BLaER1 treated with 17β-estradiol and CSF1 and Interleukin-3, amounts not matched to agents 10 nM and 100 nM (cell line): Measurements from ENCODE around the gene ACOT13.

ENCODE experiments used
- H3K27ac ChIP-seq, 11 experiments: shearing (Covaris generic); formaldehyde crosslinking; 2 replicates each; pipeline ENCODE4 v1.8.1; 2022
- H3K27me3 ChIP-seq, 11 experiments: shearing (Covaris generic); formaldehyde crosslinking; 2 replicates each; pipeline ENCODE4 v1.8.1; 2022
- H3K36me3 ChIP-seq, 11 experiments: shearing (Covaris generic); formaldehyde crosslinking; 2 replicates each; pipeline ENCODE4 v1.8.1; 2022
- H3K4me1 ChIP-seq, 10 experiments: shearing (Covaris generic); formaldehyde crosslinking; 2 replicates each; pipeline ENCODE4 v1.8.1; 2022
- H3K4me2 ChIP-seq, 11 experiments: shearing (Covaris generic); formaldehyde crosslinking; 2 replicates each; pipeline ENCODE4 v1.8.1; 2022
- H3K4me3 ChIP-seq, 10 experiments: shearing (Covaris generic); formaldehyde crosslinking; 2 replicates each; pipeline ENCODE4 v1.8.1; 2022
- H3K9ac ChIP-seq, 11 experiments: shearing (Covaris generic); formaldehyde crosslinking; 2 replicates each; pipeline ENCODE4 v1.8.1; 2022
- H3K9me3 ChIP-seq, 11 experiments: shearing (Covaris generic); formaldehyde crosslinking; replicated peaks in 1 of 11; 2 replicates each; pipeline ENCODE4 v1.8.1; 2022
- H4K20me1 ChIP-seq, 11 experiments: shearing (Covaris generic); formaldehyde crosslinking; 2 replicates each; pipeline ENCODE4 v1.8.1; 2022
- Cebpa-rat ChIP-seq, 11 experiments: shearing (Covaris generic); IDR thresholded peaks; 2 replicates each; pipeline ENCODE4 v1.8.1; 2022

The ACOT13 gene

GRCh38 chr6:24683297-24684296, 16.7 kb downstream of the ACOT13 start:
- H4K20me1 ChIP-seq: no peaks in the 10 kb centered on the region
- no peak for TF ChIP-seq Cebpa-rat (IDR thresholded peaks at IDR 0.05)
- peaks cover 7 to 38% (median 13%) of the 10 kb centered on the region in 11 experiments; a peak in 20 of 22 replicates for H3K36me3 ChIP-seq
- H3K27ac ChIP-seq: no peak overlapping the region
- no peak overlapping the region for H3K4me2 ChIP-seq
- no peaks in the 10 kb centered on the region for H3K27me3 ChIP-seq
- H3K4me3 ChIP-seq: no peak overlapping the region
- H3K9me3 ChIP-seq: peaks cover 5 to 31% (median 12%) of the 10 kb centered on the region in 11 experiments; a peak in 12 of 22 replicates
- no peaks in the 10 kb centered on the region for H3K4me1 ChIP-seq
- H3K9ac ChIP-seq: no peak overlapping the region

DNA sequence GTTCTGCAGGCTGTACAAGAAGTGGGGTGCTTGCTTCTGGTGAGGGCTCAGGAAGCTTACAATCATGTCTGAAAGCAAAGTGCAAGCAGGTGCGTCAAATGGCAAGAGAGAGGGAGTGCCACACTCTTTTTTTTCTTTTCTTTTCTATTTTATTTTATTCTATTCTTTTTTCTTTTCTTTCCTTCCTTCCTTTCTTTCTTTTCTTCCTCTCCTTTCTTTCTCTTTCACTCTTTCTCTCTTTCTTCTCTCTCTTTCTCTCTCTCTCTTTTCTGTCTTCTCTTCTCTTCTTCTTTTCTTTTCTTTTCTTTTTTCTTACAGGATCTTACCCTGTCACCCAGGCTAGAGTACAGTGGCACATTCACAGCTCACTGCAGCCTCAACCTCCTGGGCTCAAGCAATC, 19.5 kb downstream of the ACOT13 start:
- H3K4me3 ChIP-seq: no peak overlapping the region
- no peaks in the 10 kb centered on the region for H4K20me1 ChIP-seq
- no peaks in the 10 kb centered on the region for H3K27me3 ChIP-seq
- H3K27ac ChIP-seq: no peak overlapping the region
- H3K4me1 ChIP-seq: no peaks in the 10 kb centered on the region
- H3K9me3 ChIP-seq: peaks cover 0 to 11% (median 7%) of the 10 kb centered on the region in 11 experiments; a peak in 10 of 22 replicates
- no peak overlapping the region for H3K4me2 ChIP-seq
- H3K36me3 ChIP-seq: peaks cover 6 to 26% (median 12%) of the 10 kb centered on the region in 11 experiments; a peak in 20 of 22 replicates
- no peak for TF ChIP-seq Cebpa-rat (IDR thresholded peaks at IDR 0.05)
- no peak overlapping the region for H3K9ac ChIP-seq

GRCh38 chr6:24686946-24687345, 20.1 kb downstream of the ACOT13 start:
- Histone ChIP-seq H3K9me3 (peaks cover 0 to 6% (median 2%) of the 10 kb centered on the region in 11 experiments; a peak in 9 of 22 replicates), H3K4me1 (no peaks in the 10 kb centered on the region), H4K20me1 (no peaks in the 10 kb centered on the region), H3K4me2 (no peak overlapping the region), H3K9ac (no peak overlapping the region), H3K4me3 (no peak overlapping the region), H3K27ac (no peak overlapping the region), H3K36me3 (peaks cover under 1 to 21% (median 7%) of the 10 kb centered on the region in 11 experiments; a peak in 18 of 22 replicates), H3K27me3 (no peaks in the 10 kb centered on the region)
- no peak for TF ChIP-seq Cebpa-rat (IDR thresholded peaks at IDR 0.05)

DNA sequence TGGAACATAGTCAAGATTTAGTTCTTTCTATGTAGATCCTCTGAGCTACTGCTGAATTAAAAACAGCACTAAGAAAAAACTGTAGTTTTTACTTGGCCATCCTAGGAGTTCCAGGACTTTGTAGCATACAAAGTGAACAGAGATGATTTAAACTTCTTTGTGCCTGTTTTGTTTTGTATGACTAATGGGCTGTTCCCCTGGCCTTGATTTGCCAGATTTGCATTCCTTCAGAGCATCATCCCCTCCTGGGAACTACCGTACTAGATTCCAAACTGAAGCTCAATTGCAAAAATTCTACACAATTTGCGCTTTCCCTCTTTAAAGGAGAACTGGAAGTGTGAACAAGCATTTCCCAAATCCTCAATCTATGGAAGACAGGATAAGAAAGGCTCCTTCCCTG, 23.1 kb downstream of the ACOT13 start:
- H3K27me3 ChIP-seq: no peaks in the 10 kb centered on the region
- no peaks in the 10 kb centered on the region for H3K4me1 ChIP-seq
- no peaks in the 10 kb centered on the region for H4K20me1 ChIP-seq
- H3K9me3 ChIP-seq: no peaks in the 10 kb centered on the region
- TF ChIP-seq Cebpa-rat (IDR thresholded peaks at IDR 0.05): no peak
- H3K9ac ChIP-seq: no peak overlapping the region
- H3K36me3 ChIP-seq: peaks cover 0 to 18% (median 7%) of the 10 kb centered on the region in 11 experiments; a peak in 10 of 22 replicates
- H3K4me2 ChIP-seq: no peak overlapping the region
- H3K4me3 ChIP-seq: no peak overlapping the region
- H3K27ac ChIP-seq: no peak overlapping the region

- Histone ChIP-seq H3K4me3 (no peak overlapping the region), H3K27me3 (no peaks in the 10 kb centered on the region), H3K9me3 (no peaks in the 10 kb centered on the region), H3K9ac (no peak overlapping the region), H3K4me1 (no peaks in the 10 kb centered on the region), H4K20me1 (no peaks in the 10 kb centered on the region), H3K27ac (no peak overlapping the region), H3K36me3 (peaks cover 0 to 18% (median 7%) of the 10 kb centered on the region in 11 experiments; a peak in 10 of 22 replicates), H3K4me2 (no peak overlapping the region)
- TF ChIP-seq Cebpa-rat (IDR thresholded peaks at IDR 0.05): no peak
These were observed 23.7 kb downstream of the ACOT13 start for GRCh38 chr6:24690593-24690992.

- peaks cover 0 to 18% (median 7%) of the 10 kb centered on the region in 11 experiments; a peak in 10 of 22 replicates for H3K36me3 ChIP-seq
- no peak for TF ChIP-seq Cebpa-rat (IDR thresholded peaks at IDR 0.05)
- no peak overlapping the region for H3K27ac ChIP-seq
- no peak overlapping the region for H3K4me2 ChIP-seq
- H3K4me1 ChIP-seq: no peaks in the 10 kb centered on the region
- no peaks in the 10 kb centered on the region for H3K9me3 ChIP-seq
- H3K4me3 ChIP-seq: no peak overlapping the region
- H4K20me1 ChIP-seq: no peaks in the 10 kb centered on the region
- no peaks in the 10 kb centered on the region for H3K27me3 ChIP-seq
- H3K9ac ChIP-seq: no peak overlapping the region
These were observed 24.7 kb downstream of the ACOT13 start for GRCh38 chr6:24691550-24691949.

GRCh38 chr6:24692003-24692402, 25.1 kb downstream of the ACOT13 start:
- Histone ChIP-seq H3K9me3 (no peaks in the 10 kb centered on the region), H3K4me2 (no peak overlapping the region), H3K36me3 (peaks cover 0 to 18% (median 7%) of the 10 kb centered on the region in 11 experiments; a peak in 10 of 22 replicates), H3K27ac (no peak overlapping the region), H3K4me3 (no peak overlapping the region), H3K4me1 (no peaks in the 10 kb centered on the region), H4K20me1 (no peaks in the 10 kb centered on the region), H3K9ac (no peak overlapping the region), H3K27me3 (no peaks in the 10 kb centered on the region)
- TF ChIP-seq Cebpa-rat (IDR thresholded peaks at IDR 0.05): no peak

DNA sequence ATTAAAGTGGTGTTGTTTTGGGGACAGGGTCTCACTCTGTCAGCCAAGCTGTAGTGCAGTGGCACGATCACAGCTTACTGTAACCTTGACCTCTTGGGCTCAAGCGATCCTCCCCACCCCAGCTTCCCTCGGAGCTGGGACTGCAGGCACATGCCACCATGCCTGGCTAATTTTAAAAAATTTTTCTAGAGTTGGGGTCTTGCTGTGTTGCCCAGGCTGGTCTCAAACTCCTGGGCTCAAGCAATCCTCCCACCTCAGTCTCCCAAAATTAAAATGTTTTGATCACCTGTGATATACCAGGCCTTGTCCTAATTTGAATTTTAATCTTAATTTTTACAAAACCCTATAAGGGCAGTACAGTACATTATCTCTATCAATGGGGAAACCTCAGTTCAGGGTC, 25.5 kb downstream of the ACOT13 start:
- Histone ChIP-seq H4K20me1 (no peaks in the 10 kb centered on the region; a peak in 1 of 22 replicates), H3K36me3 (peaks cover 0 to 16% (median 5%) of the 10 kb centered on the region in 11 experiments; a peak in 10 of 22 replicates), H3K9me3 (no peaks in the 10 kb centered on the region), H3K27ac (no peak overlapping the region), H3K4me1 (no peaks in the 10 kb centered on the region), H3K4me3 (no peak overlapping the region), H3K4me2 (no peak overlapping the region), H3K9ac (no peak overlapping the region), H3K27me3 (no peaks in the 10 kb centered on the region)
- TF ChIP-seq Cebpa-rat (IDR thresholded peaks at IDR 0.05): no peak

- no peaks in the 10 kb centered on the region for H3K4me1 ChIP-seq
These were observed 26.1 kb downstream of the ACOT13 start for GRCh38 chr6:24692848-24693592.

More at GRCh38 chr6:24692848-24693592, 26.1 kb downstream of the ACOT13 start:
- H4K20me1 ChIP-seq: no peaks in the 10 kb centered on the region; a peak in 2 of 22 replicates
- H3K4me2 ChIP-seq: no peak overlapping the region
- no peak overlapping the region for H3K4me3 ChIP-seq
- H3K9ac ChIP-seq: peak overlapping the region in 1 of 11 experiments; percentile 0; a peak in 1 of 22 replicates
- no peaks in the 10 kb centered on the region for H3K27me3 ChIP-seq
- TF ChIP-seq Cebpa-rat (IDR thresholded peaks at IDR 0.05): no peak
- H3K9me3 ChIP-seq: no peaks in the 10 kb centered on the region
- no peak overlapping the region for H3K27ac ChIP-seq
- peaks cover 0 to 9% (median under 1%) of the 10 kb centered on the region in 11 experiments; a peak in 8 of 22 replicates for H3K36me3 ChIP-seq
